PC-9 (cell line): ENCODE results near the gene TPD52L1. TPM values are rescaled to one million over a fixed set of nuclear protein-coding genes. Genes with fewer than 3 reads are reported as not detected.

Experiments used
- BruUV-seq: library from RNA; stranded (reverse); fragments of 400-500 nt; replicated peaks from 2 replicates; lab custom pipeline; 2021; lab: Mats Ljungman, UMichigan
- CTCF ChIA-PET: fragments of 300-600 bp; sonication (Branson Sonifier 250); formaldehyde crosslinking; loops from one replicate; lab custom pipeline; 2022; ENCODE audit warnings: antibody characterized with exemption; lab: Charles Lee
- POLR2A ChIA-PET: fragments of 300-600 bp; sonication (Branson Sonifier 250); formaldehyde crosslinking; loops from one replicate; lab custom pipeline; 2022; ENCODE audit warnings: antibody characterized with exemption; ENCODE audit not compliant: unreplicated experiment; lab: Charles Lee
- DNase-seq, 2 experiments: peaks; one replicate each; pipeline versions ENCODE4 v3.0.0 to v3.0.0-alpha.2; 2015 to 2022; ENCODE audit warnings: mixed read lengths in 1 of 2
- H2AFZ ChIP-seq: fragments of 200-600 bp; sonication (generic); 2 replicates; pipeline ENCODE4 v1.8.1; 2017; ENCODE audit warnings: antibody characterized with exemption
- H3F3A ChIP-seq: fragments of 200-600 bp; sonication (generic); 2 replicates; pipeline ENCODE4 v1.8.1; 2017; ENCODE audit warnings: antibody characterized with exemption, mild to moderate bottlenecking, low read depth; ENCODE audit not compliant: insufficient read depth
- H3K27ac ChIP-seq: fragments of 200-600 bp; sonication (generic); 2 replicates; pipeline ENCODE4 v1.6.1; 2016; ENCODE audit warnings: mixed run types
- H3K27me3 ChIP-seq: fragments of 200-600 bp; sonication (generic); 2 replicates; pipeline ENCODE4 v1.6.1; 2016; ENCODE audit warnings: low read depth, mixed run types; ENCODE audit not compliant: insufficient read depth
- H3K36me3 ChIP-seq: fragments of 200-600 bp; sonication (generic); 2 replicates; pipeline ENCODE4 v1.6.1; 2016; ENCODE audit warnings: low read depth, mixed run types
- H3K4me1 ChIP-seq: fragments of 200-600 bp; sonication (generic); replicated peaks from 2 replicates; pipeline ENCODE4 v1.6.1; 2016; ENCODE audit warnings: mixed run types; ENCODE audit not compliant: insufficient read depth
- H3K4me2 ChIP-seq: fragments of 200-600 bp; sonication (generic); 2 replicates; pipeline ENCODE4 v1.6.1; 2017; ENCODE audit warnings: mixed run types
- H3K4me3 ChIP-seq: fragments of 200-600 bp; sonication (generic); 2 replicates; pipeline ENCODE4 v1.6.1; 2016; ENCODE audit warnings: mixed run types
- H3K79me2 ChIP-seq: fragments of 200-600 bp; sonication (generic); 2 replicates; pipeline ENCODE4 v1.6.1; 2017; ENCODE audit warnings: low read depth, mixed run types
- H3K9me2 ChIP-seq: fragments of 200-600 bp; sonication (generic); 2 replicates; pipeline ENCODE4 v1.8.1; 2017; ENCODE audit warnings: mild to moderate bottlenecking; ENCODE audit not compliant: insufficient read depth
- H3K9me3 ChIP-seq: fragments of 200-600 bp; sonication (generic); 2 replicates; pipeline ENCODE4 v1.8.1; 2016; ENCODE audit warnings: low read depth; ENCODE audit not compliant: insufficient read depth
- H4K20me1 ChIP-seq: fragments of 200-600 bp; sonication (generic); 2 replicates; pipeline ENCODE4 v1.8.1; 2017; ENCODE audit not compliant: insufficient read depth
- EZH2 ChIP-seq: fragments of 200-600 bp; sonication (generic); IDR thresholded peaks from 2 replicates; pipeline ENCODE4 v1.8.0; 2017; ENCODE audit warnings: antibody characterized with exemption, low read depth
- intact Hi-C: fragments of 100-400 bp; cut with micrococcal nuclease; formaldehyde crosslinking; loops from one replicate; pipeline ENCODE4 v1.10.0; 2022; ENCODE audit not compliant: unreplicated experiment
- total RNA-seq: library from RNA; stranded (reverse); gene quantifications from 2 replicates; pipeline ENCODE4 v1.2.3, GENCODE V29; 2021
- TF ChIP-seq, protein P1 (sequence below): fragments of 200-600 bp; sonication (generic); conservative IDR thresholded peaks from 2 replicates; pipeline ENCODE4 v1.6.1; 2017; ENCODE audit warnings: mixed run types, antibody characterized with exemption, mild to moderate bottlenecking, moderate library complexity

TPD52L1 gene
- total RNA-seq, 1 experiment from 2014 or later: 203 TPM

DNA sequence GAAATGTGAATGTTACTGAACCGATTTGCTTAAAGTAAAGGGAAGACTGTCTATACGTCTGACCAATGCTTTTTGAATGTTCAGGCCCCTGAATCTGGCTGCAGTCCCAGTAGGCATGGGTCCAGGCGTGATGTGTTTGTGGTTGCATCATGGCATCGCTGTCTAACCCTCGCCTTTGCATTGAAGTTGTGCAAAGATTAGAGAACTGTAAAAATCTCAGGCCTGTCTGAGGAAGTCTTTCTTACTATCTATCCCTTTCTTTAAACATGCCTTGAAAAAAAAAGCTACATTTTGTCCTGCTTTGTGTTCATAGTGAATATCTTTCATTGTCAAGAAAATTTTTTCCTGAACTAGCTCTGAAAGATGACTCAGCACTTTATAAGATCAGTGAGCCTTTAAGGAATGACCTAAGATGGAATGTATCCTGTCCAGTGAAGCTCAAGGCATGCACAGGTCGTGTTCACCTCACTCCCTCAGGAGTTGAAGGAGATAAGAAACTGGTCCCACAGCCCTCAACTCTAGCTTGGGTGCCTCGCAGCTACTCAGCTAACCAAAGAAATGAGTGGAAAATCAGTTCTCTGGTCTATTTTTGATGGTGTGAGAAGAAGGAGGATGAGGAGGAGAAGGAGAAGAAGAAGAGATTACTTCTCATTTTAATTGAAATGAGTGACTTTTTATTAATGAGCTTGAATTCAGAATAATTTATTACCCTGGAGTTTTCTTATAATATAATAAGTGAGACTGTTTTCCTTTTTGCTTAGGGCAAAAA lies 48.6 kb downstream of the TPD52L1 start:
- peak overlapping the region; percentile 41 for H3K4me3 ChIP-seq
- intact Hi-C loops: loop anchor here (1.0 to 5.0 kb wide), 5 partner anchors 9 to 320 kb away; partner anchors contain the start of gene HDDC2
- no peaks in the 10 kb centered on the region for H4K20me1 ChIP-seq
- H3K4me2 ChIP-seq: peak overlapping the region; percentile 71
- H3K4me1 ChIP-seq: peaks cover 71% of the 10 kb centered on the region
- H3K79me2 ChIP-seq: peaks cover 69% of the 10 kb centered on the region
- ChIA-PET CTCF (interaction anchor here (1.0 to 1.2 kb wide), 2 partner anchors 10 to 43 kb away, joined by 4 to 7 read pairs; no protein-coding TSS in a partner anchor), POLR2A (interaction anchor here (0.6 to 1.0 kb wide), 10 partner anchors 8 to 717 kb away, joined by 3 to 9 read pairs (median 4); partner anchors contain the start of gene TPD52L1)
- BruUV-seq: no TSS peak
- no peak for TF ChIP-seq EZH2
- TF ChIP-seq, protein P1, sequence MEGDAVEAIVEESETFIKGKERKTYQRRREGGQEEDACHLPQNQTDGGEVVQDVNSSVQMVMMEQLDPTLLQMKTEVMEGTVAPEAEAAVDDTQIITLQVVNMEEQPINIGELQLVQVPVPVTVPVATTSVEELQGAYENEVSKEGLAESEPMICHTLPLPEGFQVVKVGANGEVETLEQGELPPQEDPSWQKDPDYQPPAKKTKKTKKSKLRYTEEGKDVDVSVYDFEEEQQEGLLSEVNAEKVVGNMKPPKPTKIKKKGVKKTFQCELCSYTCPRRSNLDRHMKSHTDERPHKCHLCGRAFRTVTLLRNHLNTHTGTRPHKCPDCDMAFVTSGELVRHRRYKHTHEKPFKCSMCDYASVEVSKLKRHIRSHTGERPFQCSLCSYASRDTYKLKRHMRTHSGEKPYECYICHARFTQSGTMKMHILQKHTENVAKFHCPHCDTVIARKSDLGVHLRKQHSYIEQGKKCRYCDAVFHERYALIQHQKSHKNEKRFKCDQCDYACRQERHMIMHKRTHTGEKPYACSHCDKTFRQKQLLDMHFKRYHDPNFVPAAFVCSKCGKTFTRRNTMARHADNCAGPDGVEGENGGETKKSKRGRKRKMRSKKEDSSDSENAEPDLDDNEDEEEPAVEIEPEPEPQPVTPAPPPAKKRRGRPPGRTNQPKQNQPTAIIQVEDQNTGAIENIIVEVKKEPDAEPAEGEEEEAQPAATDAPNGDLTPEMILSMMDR: no peak
- peak overlapping the region; percentile 50; the same call in 1 of the 2 replicates for H2AFZ ChIP-seq
- H3K9me3 ChIP-seq: no peaks in the 10 kb centered on the region; the same call in 1 of the 2 replicates
- peak; percentile 86 to 99 for DNase-seq
- no peaks in the 10 kb centered on the region for H3K9me2 ChIP-seq
- no peaks in the 10 kb centered on the region for H3K36me3 ChIP-seq
- peaks cover 51% of the 10 kb centered on the region for H3F3A ChIP-seq
- no peaks in the 10 kb centered on the region for H3K27me3 ChIP-seq
- H3K27ac ChIP-seq: peak overlapping the region; percentile 93

DNA sequence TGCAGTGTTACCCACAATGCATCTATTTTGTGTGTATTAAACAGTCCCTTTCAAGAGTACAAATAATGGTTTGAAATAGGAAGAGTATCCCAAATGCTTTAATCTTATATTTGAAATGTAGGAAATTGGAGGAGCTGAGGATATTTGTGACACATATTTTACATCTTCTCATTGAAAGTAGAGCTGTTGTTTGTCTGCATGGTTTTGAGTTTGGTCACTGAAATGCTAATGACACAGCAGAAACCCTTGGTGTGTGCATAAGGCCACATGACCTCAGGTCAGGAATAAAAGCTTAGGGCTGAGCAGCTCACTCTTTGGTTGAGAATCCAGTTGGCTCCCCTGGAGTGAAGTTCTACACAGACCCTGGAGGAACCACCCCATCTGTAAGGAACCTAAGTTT lies 49.8 kb downstream of the TPD52L1 start:
- no peak for TF ChIP-seq EZH2
- TF ChIP-seq, protein P1: no peak
- Histone ChIP-seq H2AFZ (no peak overlapping the region), H3F3A (peaks cover 49% of the 10 kb centered on the region), H3K79me2 (peaks cover 58% of the 10 kb centered on the region), H3K27me3 (no peaks in the 10 kb centered on the region), H3K27ac (peak overlapping the region; percentile 93), H4K20me1 (no peaks in the 10 kb centered on the region), H3K36me3 (no peaks in the 10 kb centered on the region), H3K4me2 (peak overlapping the region; percentile 71), H3K9me3 (no peaks in the 10 kb centered on the region; the same call in 1 of the 2 replicates), H3K4me3 (0 out of 2 replicates have a peak overlapping the region, but pooled peaks have one; percentile 6), H3K4me1 (peaks cover 67% of the 10 kb centered on the region), H3K9me2 (no peaks in the 10 kb centered on the region)
- peak; percentile 13 to 86 for DNase-seq
- no TSS peak for BruUV-seq
- intact Hi-C loops: loop anchor here (2.0 to 5.0 kb wide), 4 partner anchors 41 to 321 kb away; partner anchors contain the start of gene HDDC2
- POLR2A ChIA-PET: interaction anchor here (0.6 to 1.1 kb wide), 3 partner anchors 10 to 55 kb away, joined by 3 to 4 read pairs (median 3); no protein-coding TSS in a partner anchor
- CTCF ChIA-PET: interaction anchor here (1.0 to 1.3 kb wide), 2 partner anchors 10 to 11 kb away, joined by 3 to 8 read pairs; no protein-coding TSS in a partner anchor

DNA sequence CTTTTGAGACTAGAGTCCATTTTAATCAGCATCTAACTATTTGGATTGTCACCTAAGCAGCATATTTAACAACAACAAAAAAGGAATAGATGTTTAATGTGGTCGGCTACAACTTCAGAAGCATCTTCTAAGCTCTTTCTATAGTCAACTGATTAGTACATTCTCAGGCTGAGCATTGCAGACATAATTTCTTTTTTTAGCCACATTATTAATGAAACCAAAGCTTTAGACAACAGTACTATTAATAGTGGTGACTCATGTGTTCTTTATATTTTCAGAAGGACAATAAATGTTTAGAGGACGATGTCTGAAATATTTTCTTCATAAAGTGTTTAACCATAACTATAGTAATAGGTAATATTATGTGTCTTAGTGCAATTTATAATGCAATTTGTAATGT lies 52.4 kb downstream of the TPD52L1 start:
- H3K27ac ChIP-seq: no peak overlapping the region
- ChIA-PET CTCF (no interaction called here), POLR2A (interaction anchor here (0.5 to 0.7 kb wide), 2 partner anchors 21 to 320 kb away, joined by 3 read pairs; no protein-coding TSS in a partner anchor)
- H3K79me2 ChIP-seq: peaks cover 39% of the 10 kb centered on the region
- no peaks in the 10 kb centered on the region for H3K27me3 ChIP-seq
- peaks cover 51% of the 10 kb centered on the region for H3K4me1 ChIP-seq
- no peaks in the 10 kb centered on the region for H3K9me2 ChIP-seq
- no peak for TF ChIP-seq EZH2
- TF ChIP-seq, protein P1: no peak
- peaks cover 38% of the 10 kb centered on the region for H3F3A ChIP-seq
- no peak for DNase-seq
- no peak overlapping the region for H3K4me2 ChIP-seq
- intact Hi-C loops: no loop called here
- H4K20me1 ChIP-seq: no peaks in the 10 kb centered on the region
- H2AFZ ChIP-seq: no peak overlapping the region
- H3K36me3 ChIP-seq: no peaks in the 10 kb centered on the region
- H3K9me3 ChIP-seq: no peaks in the 10 kb centered on the region; the same call in 1 of the 2 replicates
- BruUV-seq: no TSS peak
- H3K4me3 ChIP-seq: no peak overlapping the region
